K562 (cell line): Measurements from ENCODE around the gene TNFRSF6B. TPM values are rescaled to one million over a fixed set of nuclear protein-coding genes. Genes with fewer than 3 reads are reported as not detected.
A peak's percentile ranks its signal among the peaks of the same experiment; 100 is the strongest.

Experiments used
- CEBPG ChIP-seq, 3 experiments: fragments of 200-800 bp in 1 of 3; sonication (Bioruptor generic) in 1 of 3; sonication (generic) in 1 of 3; formaldehyde crosslinking in 1 of 3; IDR thresholded peaks in 2 of 3; conservative IDR thresholded peaks in 1 of 3; 2 replicates each; pipeline versions ENCODE4 v1.6.1 to v1.8.0; 2016 to 2022; ENCODE audit warnings: missing compliant biosample characterization in 2 of 3, missing genetic modification characterization in 2 of 3, mild to moderate bottlenecking in 1 of 3, missing genetic modification reagents in 1 of 3
- CREB5 ChIP-seq: fragments of 250-450 bp; sonication (Bioruptor Pico); IDR thresholded peaks from 2 replicates; pipeline ENCODE4 v1.5.0; 2020; ENCODE audit warnings: mild to moderate bottlenecking
- GABPB2 ChIP-seq: fragments of 250-450 bp; sonication (Bioruptor Pico); conservative IDR thresholded peaks from 2 replicates; pipeline ENCODE4 v1.5.1; 2021; ENCODE audit warnings: mild to moderate bottlenecking
- HDAC1 ChIP-seq, 2 experiments: fragments of 450-650 bp; IDR thresholded peaks; 2 replicates each; pipeline ENCODE4 v1.6.1; 2016 to 2017; ENCODE audit warnings: inconsistent platforms in 1 of 2, mild to moderate bottlenecking in 1 of 2, moderate library complexity in 1 of 2
- L3MBTL2 ChIP-seq: fragments of 450-650 bp; IDR thresholded peaks from 2 replicates; pipeline ENCODE4 v1.6.1; 2016; ENCODE audit warnings: mild to moderate bottlenecking, moderate library complexity
- NFIC ChIP-seq: fragments of 450-650 bp; IDR thresholded peaks from 2 replicates; pipeline ENCODE4 v1.6.1; 2017; ENCODE audit warnings: mild to moderate bottlenecking, inconsistent platforms
- NONO ChIP-seq, 2 experiments: fragments of 200-400 bp in 1 of 2; fragments of 450-650 bp in 1 of 2; formaldehyde crosslinking in 1 of 2; IDR thresholded peaks; 2 replicates each; pipeline ENCODE4 v1.6.1; 2017; ENCODE audit warnings: low read depth in 2 of 2, mild to moderate bottlenecking in 2 of 2, moderate library complexity in 2 of 2, low read length in 1 of 2
- PYGO2 ChIP-seq: fragments of 450-650 bp; IDR thresholded peaks from 2 replicates; pipeline ENCODE4 v1.6.1; 2016; ENCODE audit warnings: mild to moderate bottlenecking, missing genetic modification characterization, moderate library complexity, missing compliant biosample characterization
- SIN3A ChIP-seq, 2 experiments: fragments of 150-350 bp in 1 of 2; IDR thresholded peaks; 2 replicates each; pipeline ENCODE4 v1.6.1; 2011 to 2016; ENCODE audit warnings: borderline replicate concordance in 2 of 2, low read depth in 2 of 2, low read length in 2 of 2, mild to moderate bottlenecking in 2 of 2, moderate library complexity in 2 of 2; ENCODE audit not compliant: control insufficient read depth in 1 of 2
- SREBF2 ChIP-seq: sonication (generic); formaldehyde crosslinking; IDR thresholded peaks from 2 replicates; pipeline ENCODE4 v1.4.0; 2020; ENCODE audit warnings: mild to moderate bottlenecking, missing genetic modification reagents
- TBP ChIP-seq: optimal IDR thresholded peaks from 2 replicates; pipeline ENCODE3; 2011; ENCODE audit warnings: low read depth, low read length, improper control_type of control experiment
- XRCC3 ChIP-seq: fragments of 450-650 bp; IDR thresholded peaks from 2 replicates; pipeline ENCODE4 v1.6.1; 2017; ENCODE audit warnings: mild to moderate bottlenecking, moderate library complexity
- ZBTB2 ChIP-seq: fragments of 450-650 bp; IDR thresholded peaks from 2 replicates; pipeline ENCODE4 v1.6.1; 2016; ENCODE audit warnings: antibody characterized with exemption
- ZNF232 ChIP-seq: sonication (generic); formaldehyde crosslinking; IDR thresholded peaks from 2 replicates; pipeline ENCODE4 v1.8.0; 2022; ENCODE audit warnings: mild to moderate bottlenecking, missing genetic modification reagents
- ZNF511 ChIP-seq: sonication (generic); formaldehyde crosslinking; IDR thresholded peaks from 2 replicates; pipeline ENCODE4 v1.8.0; 2022; ENCODE audit warnings: mild to moderate bottlenecking, missing genetic modification reagents
- polyA plus RNA-seq, 8 experiments: library from polyadenylated mRNA; depleted of rRNA in 4 of 8; stranded (reverse) in 5 of 8; unstranded in 3 of 8; fragments of >200 nt; fragmentation: Nextera tagmentation in 2 of 8; fragmentation: Illumina TruSeq in 1 of 8; extraction: Ambion mirVana in 2 of 8; extraction: Trizol in 1 of 8; gene quantifications; 2 replicates each; pipeline versions ENCODE4 v1.2.1 to v1.2.3, GENCODE V29; 2011 to 2014; ENCODE audit warnings: inconsistent platforms in 1 of 8, missing spikeins in 1 of 8
- total RNA-seq, 7 experiments: library from RNA; depleted of rRNA in 6 of 7; stranded (reverse); fragments of >200 nt in 6 of 7; fragmentation: Illumina TruSeq in 2 of 7; extraction: Trizol in 2 of 7; gene quantifications; 2 replicates each; pipeline versions ENCODE4 v1.2.1 to v1.2.3, GENCODE V29; 2011 to 2021; ENCODE audit warnings: low replicate concordance in 1 of 7

Gene TNFRSF6B
- total and polyA plus RNA-seq, 9 of the 15 experiments (the other 6 are each of a cell fraction or from before 2014, with no cell fraction given), result 0.10 to 3.5 (median 0.32) TPM; not detected in 6

- peak; percentile 9 for TF ChIP-seq TBP
- TF ChIP-seq L3MBTL2, result peak; percentile 75
- 0 out of 2 replicates have a peak, but pooled peaks have one; percentile 8 for TF ChIP-seq ZNF511 (CRISPR knock-in tag)
- peak; percentile 88; the same call in 1 of the 2 replicates for TF ChIP-seq SREBF2
- TF ChIP-seq ZBTB2, result no peak
- TF ChIP-seq CREB5, result 0 out of 2 replicates have a peak, but pooled peaks have one; percentile 16
- 0 out of 2 replicates have a peak, but pooled peaks have one; percentile 7 for TF ChIP-seq CEBPG (CRISPR knock-in tag; IDR thresholded peaks at IDR 0.05)
- no peak for TF ChIP-seq CEBPG (tag; conservative IDR thresholded peaks at IDR 0.05 in 1 of 2, IDR thresholded peaks at IDR 0.05 in 1 of 2)
- peak in 1 of 2 experiments; percentile 20; a peak in 1 of 4 replicates for TF ChIP-seq HDAC1 (IDR thresholded peaks at IDR 0.05)
- peak in 1 of 2 experiments; percentile 30; a peak in 2 of 4 replicates for TF ChIP-seq SIN3A (IDR thresholded peaks at IDR 0.05; ENCODE audit: borderline replicate concordance in 2 of 2, control insufficient read depth in 1 of 2, low read depth in 2 of 2, low read length in 2 of 2)
- no peak for TF ChIP-seq XRCC3
- TF ChIP-seq NFIC, result peak; percentile 2; the same call in 1 of the 2 replicates
- TF ChIP-seq PYGO2 (tag), result no peak
- 0 out of 2 replicates have a peak, but pooled peaks have one; percentile 37 for TF ChIP-seq ZNF232
- TF ChIP-seq GABPB2 (CRISPR knock-in tag), result no peak
- TF ChIP-seq NONO (IDR thresholded peaks at IDR 0.05; ENCODE audit: low read depth in 2 of 2, low read length in 1 of 2), result 0 out of 4 replicates have a peak, but pooled peaks of 1 of the 2 experiments have one; percentile 26
Observed at GRCh38 chr20:63657260-63657936, 39.1 kb upstream of the TNFRSF6B start (continued).
